Keratinocyte (primary cell): ENCODE data around the gene HEXIM1. TPM values are rescaled to one million over a fixed set of nuclear protein-coding genes. Genes with fewer than 3 reads are reported as not detected.
A peak's percentile ranks its signal among the peaks of the same experiment; 100 is the strongest.

ENCODE experiments used
- DNase-seq: peaks from one replicate; pipeline ENCODE4 v3.0.0-alpha.2; 2011; ENCODE audit warnings: low read depth, missing footprints, low spot score
- FAIRE-seq: peaks from 2 replicates; lab custom pipeline; 2011; peaks lifted over from hg19 to GRCh38; lab: Jason Lieb, UNC
- H2AFZ ChIP-seq: 2 replicates; pipeline ENCODE4 v1.6.0; 2012; ENCODE audit warnings: low read length, control low read depth, inconsistent platforms; ENCODE audit not compliant: control insufficient read depth
- H3K27ac ChIP-seq: 2 replicates; pipeline ENCODE4 v1.5.1; 2011; ENCODE audit warnings: low read length; ENCODE audit not compliant: control insufficient read depth, insufficient read depth
- H3K27me3 ChIP-seq: 3 replicates; pipeline ENCODE4 v1.6.0; 2011; ENCODE audit warnings: low read length; ENCODE audit not compliant: control insufficient read depth, insufficient read depth; ENCODE audit errors: extremely low read depth
- H3K36me3 ChIP-seq, 2 experiments: 2 replicates in 1 of 2; 3 replicates in 1 of 2; pipeline ENCODE4 v1.5.1; 2011; ENCODE audit warnings: low read length in 2 of 2, mild to moderate bottlenecking in 1 of 2; ENCODE audit not compliant: control insufficient read depth in 2 of 2, insufficient read depth in 2 of 2; ENCODE audit errors: extremely low read depth in 1 of 2
- H3K4me1 ChIP-seq: 3 replicates; pipeline ENCODE4 v1.5.1; 2011; ENCODE audit warnings: low read length; ENCODE audit not compliant: control insufficient read depth, insufficient read depth; ENCODE audit errors: extremely low read depth
- H3K4me2 ChIP-seq: 3 replicates; pipeline ENCODE4 v1.6.0; 2011; ENCODE audit warnings: low read depth, low read length; ENCODE audit not compliant: control insufficient read depth, insufficient read depth; ENCODE audit errors: extremely low read depth
- H3K4me3 ChIP-seq, 3 experiments: fragments of 200-600 bp in 1 of 3; sonication (generic) in 1 of 3; 2 replicates in 2 of 3; 3 replicates in 1 of 3; pipeline ENCODE4 v1.5.1; 2011 to 2016; ENCODE audit warnings: low read length in 3 of 3, mild to moderate bottlenecking in 3 of 3, control low read depth in 2 of 3, inconsistent platforms in 1 of 3, low read depth in 1 of 3, mixed read lengths in 1 of 3, mixed run types in 1 of 3, moderate library complexity in 1 of 3; ENCODE audit not compliant: control insufficient read depth in 2 of 3, insufficient read depth in 2 of 3; ENCODE audit errors: extremely low read depth in 1 of 3
- H3K79me2 ChIP-seq: 2 replicates; pipeline ENCODE4 v1.6.0; 2012; ENCODE audit warnings: low read length; ENCODE audit not compliant: control insufficient read depth, insufficient read depth
- H3K9ac ChIP-seq: 3 replicates; pipeline ENCODE4 v1.6.0; 2011; ENCODE audit warnings: low read length; ENCODE audit not compliant: control insufficient read depth, insufficient read depth; ENCODE audit errors: extremely low read depth
- H3K9me1 ChIP-seq: 3 replicates; pipeline ENCODE4 v1.6.0; 2011; ENCODE audit warnings: low read length; ENCODE audit not compliant: control insufficient read depth, insufficient read depth; ENCODE audit errors: extremely low read depth
- H3K9me3 ChIP-seq: 2 replicates; pipeline ENCODE4 v1.5.1; 2012; ENCODE audit warnings: low read depth, low read length; ENCODE audit not compliant: control insufficient read depth
- H4K20me1 ChIP-seq: 3 replicates; pipeline ENCODE4 v1.6.0; 2011; ENCODE audit warnings: low read length; ENCODE audit not compliant: control insufficient read depth, insufficient read depth; ENCODE audit errors: extremely low read depth
- CTCF ChIP-seq, 3 experiments: IDR thresholded peaks in 1 of 3; conservative IDR thresholded peaks in 1 of 3; optimal IDR thresholded peaks in 1 of 3; 2 replicates in 2 of 3; 3 replicates in 1 of 3; pipeline versions ENCODE3 to v1.5.1; 2011; ENCODE audit warnings: low read length in 3 of 3, mild to moderate bottlenecking in 3 of 3, moderate library complexity in 2 of 3, control low read depth in 1 of 3, inconsistent platforms in 1 of 3; ENCODE audit not compliant: insufficient read depth in 2 of 3; ENCODE audit errors: extremely low read depth in 1 of 3
- EZH2 ChIP-seq: IDR thresholded peaks from one replicate; pipeline ENCODE4 v1.6.1; 2012; ENCODE audit warnings: inconsistent platforms, mild to moderate bottlenecking, low read length, moderate library complexity
- dilution Hi-C: fragments of 300-500 bp; cut with MboI; formaldehyde crosslinking; loops from one replicate; pipeline ENCODE4 v1.7.0; 2020; ENCODE audit warnings: low sequenced_read_pairs; ENCODE audit not compliant: extremely low pct_ligation_motif_present
- polyA plus RNA-seq, 5 experiments: library from polyadenylated mRNA; depleted of rRNA in 3 of 5; stranded (reverse) in 3 of 5; stranded (forward) in 1 of 5; unstranded in 1 of 5; fragments of >200 nt; gene quantifications; 1 replicate in 1 of 5; 2 replicates in 3 of 5; 3 replicates in 1 of 5; pipeline versions ENCODE4 v1.2.1 to v1.2.3, GENCODE V29; 2011 to 2012; ENCODE audit warnings: missing spikeins in 2 of 5, low read depth in 1 of 5, low replicate concordance in 1 of 5

The HEXIM1 gene
- polyA plus RNA-seq, 1 donor (not counting 4 experiments of a cell fraction or from before 2014, with no cell fraction given) = 19.9 TPM

- H3K4me1 ChIP-seq = peaks cover 34% of the 10 kb centered on the region
- no peaks in the 10 kb centered on the region for H3K36me3 ChIP-seq
Observed at GRCh38 chr17:45149037-45149668, 878 bp downstream of the HEXIM1 start.

GRCh38 chr17:45149669-45150664, 1.7 kb downstream of the HEXIM1 start:
- DNase-seq (no peak), FAIRE-seq (no peak)
- no peak for TF ChIP-seq EZH2
- TF ChIP-seq CTCF (optimal IDR thresholded peaks at IDR 0.05 in 1 of 3, IDR thresholded peaks at IDR 0.05 in 1 of 3, conservative IDR thresholded peaks at IDR 0.05 in 1 of 3; ENCODE audit: extremely low read depth in 1 of 3, insufficient read depth in 2 of 3, low read length in 3 of 3) = no peak
- peaks cover 10% of the 10 kb centered on the region for H4K20me1 ChIP-seq
- H3K4me3 ChIP-seq = peak overlapping the region; percentile 70 to 94 (median 92)
- peaks cover 35% of the 10 kb centered on the region for H3K79me2 ChIP-seq
- no peaks in the 10 kb centered on the region for H3K9me3 ChIP-seq
- peaks cover 27% of the 10 kb centered on the region for H3K4me1 ChIP-seq
- H3K4me2 ChIP-seq = peak overlapping the region; percentile 90
- dilution Hi-C loops = no loop called here
- no peaks in the 10 kb centered on the region for H3K9me1 ChIP-seq
- H3K9ac ChIP-seq = peak overlapping the region; percentile 94
- no peak overlapping the region for H2AFZ ChIP-seq
- H3K36me3 ChIP-seq = no peaks in the 10 kb centered on the region
- peak overlapping the region; percentile 82 for H3K27ac ChIP-seq
- H3K27me3 ChIP-seq = no peaks in the 10 kb centered on the region

More at GRCh38 chr17:45149037-45149668, 878 bp downstream of the HEXIM1 start:
- DNase-seq (no peak), FAIRE-seq (no peak)
- Histone ChIP-seq H3K4me2 (peak overlapping the region; percentile 90), H2AFZ (no peak overlapping the region), H3K27me3 (no peaks in the 10 kb centered on the region), H3K79me2 (peaks cover 35% of the 10 kb centered on the region), H4K20me1 (peaks cover 10% of the 10 kb centered on the region), H3K4me3 (peak overlapping the region; percentile 70 to 94 (median 92)), H3K9me3 (no peaks in the 10 kb centered on the region), H3K9me1 (no peaks in the 10 kb centered on the region), H3K27ac (peak overlapping the region; percentile 82), H3K9ac (peak overlapping the region; percentile 94)
- TF ChIP-seq EZH2 (no peak), CTCF (optimal IDR thresholded peaks at IDR 0.05 in 1 of 3, IDR thresholded peaks at IDR 0.05 in 1 of 3, conservative IDR thresholded peaks at IDR 0.05 in 1 of 3; ENCODE audit: extremely low read depth in 1 of 3, insufficient read depth in 2 of 3, low read length in 3 of 3) (peak; percentile 82 to 92 (median 91))
- dilution Hi-C loops = no loop called here
